ENCODE measurements around the gene KRTAP3-3.

DNA sequence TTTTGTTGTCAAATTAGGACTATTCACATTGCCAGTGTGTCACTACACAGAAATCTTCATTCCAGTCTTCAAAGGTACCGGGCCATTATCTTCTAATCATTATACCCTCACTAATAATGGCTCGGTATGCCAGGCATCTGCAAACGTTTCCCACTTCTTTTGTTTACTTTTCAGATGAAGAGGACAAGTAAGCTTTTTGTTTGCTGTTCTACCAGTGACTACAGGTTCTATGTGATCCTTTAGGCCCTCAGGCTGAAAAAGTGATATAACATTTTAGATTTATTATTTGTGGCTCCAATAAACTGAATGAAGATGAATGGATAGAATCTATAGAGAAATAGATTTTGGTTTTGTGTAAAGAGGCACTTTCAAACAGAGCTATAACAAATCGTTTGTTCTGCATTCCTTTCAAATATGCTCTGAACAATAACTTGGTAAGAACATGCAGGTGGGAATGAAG lies 15.4 kb upstream of the KRTAP3-3 start:
- TF ChIP-seq SIN3A (conservative IDR thresholded peaks at IDR 0.05 in 1 of 2, IDR thresholded peaks at IDR 0.05 in 1 of 2; ENCODE audit: low read depth in 1 of 2, low read length in 2 of 2): no peak
- no peak for TF ChIP-seq EZH2 (IDR thresholded peaks at IDR 0.05; ENCODE audit: low read depth, low read length, severe bottlenecking)
- TF ChIP-seq, protein P1, sequence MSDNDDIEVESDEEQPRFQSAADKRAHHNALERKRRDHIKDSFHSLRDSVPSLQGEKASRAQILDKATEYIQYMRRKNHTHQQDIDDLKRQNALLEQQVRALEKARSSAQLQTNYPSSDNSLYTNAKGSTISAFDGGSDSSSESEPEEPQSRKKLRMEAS (IDR thresholded peaks at IDR 0.05): no peak
- no peak for TF ChIP-seq EGR1 (IDR thresholded peaks at IDR 0.05; ENCODE audit: borderline replicate concordance, low read depth, low read length)
